HG03025 (cell line): Measurements from ENCODE around the gene SMARCC1.
"Not testable (repeated sequence)": the region's sequence is repeated elsewhere in the genome, so short reads cannot be mapped to it uniquely, and the experiment has no call there.

ENCODE experiments used
- ATAC-seq: cut with Tn5 transposase; IDR thresholded peaks from one replicate; pipeline ENCODE4 v1.9.1; 2021; ENCODE audit warnings: mild to moderate bottlenecking, moderate library complexity; ENCODE audit not compliant: unreplicated experiment, low FRiP score

The SMARCC1 gene

GRCh38 chr3:47772788-47773187, 8.9 kb downstream of the SMARCC1 start:
- no peak for ATAC-seq

GRCh38 chr3:47772047-47772446, 9.6 kb downstream of the SMARCC1 start:
- ATAC-seq, result no peak

- no peak for ATAC-seq
Observed at GRCh38 chr3:47766186-47766585, 15.5 kb downstream of the SMARCC1 start.

- ATAC-seq, result no peak
Observed at GRCh38 chr3:47762233-47762632, 19.5 kb downstream of the SMARCC1 start.

GRCh38 chr3:47761046-47761445, 20.6 kb downstream of the SMARCC1 start:
- ATAC-seq, result no peak

GRCh38 chr3:47760207-47760606, 21.5 kb downstream of the SMARCC1 start:
- not testable (repeated sequence) for ATAC-seq

- no peak for ATAC-seq
Observed at GRCh38 chr3:47758261-47759025, 23.2 kb downstream of the SMARCC1 start.

- no peak for ATAC-seq
Observed at GRCh38 chr3:47752716-47753115, 29.0 kb downstream of the SMARCC1 start.

GRCh38 chr3:47750811-47751354, 30.8 kb downstream of the SMARCC1 start:
- ATAC-seq, result not testable (repeated sequence)

GRCh38 chr3:47747558-47747957, 34.1 kb downstream of the SMARCC1 start:
- no peak for ATAC-seq

GRCh38 chr3:47746264-47746663, 35.4 kb downstream of the SMARCC1 start:
- ATAC-seq, result no peak

GRCh38 chr3:47743855-47744254, 37.8 kb downstream of the SMARCC1 start:
- ATAC-seq, result no peak

GRCh38 chr3:47743352-47743751, 38.3 kb downstream of the SMARCC1 start:
- ATAC-seq, result not testable (repeated sequence)

GRCh38 chr3:47741925-47742324, 39.8 kb downstream of the SMARCC1 start:
- no peak for ATAC-seq

GRCh38 chr3:47732143-47732542, 49.5 kb downstream of the SMARCC1 start:
- no peak for ATAC-seq

GRCh38 chr3:47731061-47731460, 50.6 kb downstream of the SMARCC1 start:
- no peak for ATAC-seq

- ATAC-seq, result no peak
Observed at GRCh38 chr3:47722859-47723258, 58.8 kb downstream of the SMARCC1 start.

GRCh38 chr3:47717448-47717847, 64.2 kb downstream of the SMARCC1 start:
- ATAC-seq, result not testable (repeated sequence)

- no peak for ATAC-seq
Observed at GRCh38 chr3:47716656-47717055, 65.0 kb downstream of the SMARCC1 start.

GRCh38 chr3:47715928-47716327, 65.8 kb downstream of the SMARCC1 start:
- ATAC-seq, result no peak

GRCh38 chr3:47714606-47715005, 67.1 kb downstream of the SMARCC1 start:
- ATAC-seq, result no peak

GRCh38 chr3:47713655-47714054, 68.0 kb downstream of the SMARCC1 start:
- no peak for ATAC-seq
